HFFc6 (cell line): ENCODE measurements around the gene DAD1. TPM values are rescaled to one million over a fixed set of nuclear protein-coding genes. Genes with fewer than 3 reads are reported as not detected.
"Not testable (repeated sequence)": the region's sequence is repeated elsewhere in the genome, so short reads cannot be mapped to it uniquely, and the experiment has no call there.

Experiments
- DNase-seq: peaks from one replicate; pipeline ENCODE4 v3.0.0-alpha.2; 2018
- H3K27ac Mint-ChIP-seq: 2 replicates; pipeline ENCODE4 v1.8.0; 2020; ENCODE audit warnings: mild to moderate bottlenecking, mixed read lengths
- H3K27me3 Mint-ChIP-seq: 2 replicates; pipeline ENCODE4 v1.8.0; 2021; ENCODE audit warnings: mild to moderate bottlenecking, moderate library complexity, mixed read lengths; ENCODE audit not compliant: insufficient read depth
- H3K36me3 Mint-ChIP-seq: 2 replicates; pipeline ENCODE4 v1.8.0; 2021; ENCODE audit warnings: low read depth, mixed read lengths
- H3K4me1 Mint-ChIP-seq: 2 replicates; pipeline ENCODE4 v1.8.0; 2020; ENCODE audit warnings: low read depth, mixed read lengths
- H3K4me3 Mint-ChIP-seq: 2 replicates; pipeline ENCODE4 v1.8.0; 2020; ENCODE audit warnings: mild to moderate bottlenecking, moderate library complexity, mixed read lengths
- H3K9me3 Mint-ChIP-seq: 2 replicates; pipeline ENCODE4 v1.8.0; 2020; ENCODE audit warnings: mild to moderate bottlenecking, mixed read lengths
- CTCF ChIP-seq: fragments of 200-600 bp; sonication (generic); IDR thresholded peaks from 2 replicates; pipeline ENCODE4 v1.5.0; 2021; ENCODE audit warnings: antibody characterized with exemption, mild to moderate bottlenecking
- total RNA-seq, 6 experiments: library from RNA; stranded (reverse); fragmentation: NEBNext Ultra II Directional; extraction: Animal tissue kit (Norgen Biotek cat#: 25700); gene quantifications; 2 replicates in 1 of 6; 3 replicates in 5 of 6; pipeline ENCODE4 v1.2.3, GENCODE V29; 2021

Gene DAD1
- total RNA-seq, 6 experiments from 2014 or later: 292 to 311 (median 302) TPM

GRCh38 chr14:22556990-22557623 lies 31.9 kb downstream of the DAD1 start:
- no peaks in the 10 kb centered on the region for H3K9me3 Mint-ChIP-seq

GRCh38 chr14:22556021-22556989 lies 32.7 kb downstream of the DAD1 start:
- Mint-ChIP-seq H3K9me3 (no peaks in the 10 kb centered on the region), H3K27me3 (peaks cover 2% of the 10 kb centered on the region; the same call in 1 of the 2 replicates), H3K4me1 (peaks cover 43% of the 10 kb centered on the region), H3K27ac (peak overlapping the region; percentile 93), H3K4me3 (peak overlapping the region; percentile 83), H3K36me3 (no peaks in the 10 kb centered on the region)
- peak; percentile 68 for DNase-seq
- TF ChIP-seq CTCF: no peak

More at GRCh38 chr14:22556990-22557623, 31.9 kb downstream of the DAD1 start:
- Mint-ChIP-seq H3K4me3 (peak overlapping the region; percentile 83), H3K27me3 (no peaks in the 10 kb centered on the region), H3K27ac (peak overlapping the region; percentile 93), H3K36me3 (no peaks in the 10 kb centered on the region), H3K4me1 (peaks cover 38% of the 10 kb centered on the region)
- peak; percentile 36 for DNase-seq
- peak; percentile 100 for TF ChIP-seq CTCF

- H3K36me3 Mint-ChIP-seq: no peaks in the 10 kb centered on the region
- no peak for TF ChIP-seq CTCF
- peak overlapping the region; percentile 74; the same call in 1 of the 2 replicates for H3K4me3 Mint-ChIP-seq
- DNase-seq: no peak
- peaks cover 51% of the 10 kb centered on the region for H3K4me1 Mint-ChIP-seq
- peaks cover 2% of the 10 kb centered on the region; the same call in 1 of the 2 replicates for H3K27me3 Mint-ChIP-seq
- no peaks in the 10 kb centered on the region for H3K9me3 Mint-ChIP-seq
- peak overlapping the region; percentile 93 for H3K27ac Mint-ChIP-seq
Observed at GRCh38 chr14:22555384-22556011, 33.5 kb downstream of the DAD1 start.

GRCh38 chr14:22554498-22555383 lies 34.3 kb downstream of the DAD1 start:
- Mint-ChIP-seq H3K27me3 (peaks cover 2% of the 10 kb centered on the region; the same call in 1 of the 2 replicates), H3K27ac (0 out of 2 replicates have a peak overlapping the region, but pooled peaks have one; percentile 93), H3K36me3 (no peaks in the 10 kb centered on the region), H3K4me3 (no peak overlapping the region), H3K9me3 (no peaks in the 10 kb centered on the region), H3K4me1 (peaks cover 54% of the 10 kb centered on the region)
- DNase-seq: no peak
- no peak for TF ChIP-seq CTCF

GRCh38 chr14:22553861-22554497 lies 35.0 kb downstream of the DAD1 start:
- peak overlapping the region; percentile 39; the same call in 1 of the 2 replicates for H3K27ac Mint-ChIP-seq
- not testable (repeated sequence) for H3K27me3 Mint-ChIP-seq, H3K9me3 Mint-ChIP-seq, H3K36me3 Mint-ChIP-seq, H3K4me3 Mint-ChIP-seq, DNase-seq
- peaks cover 54% of the 10 kb centered on the region for H3K4me1 Mint-ChIP-seq
